ENCODE measurements around the gene CCDC192.

DNA sequence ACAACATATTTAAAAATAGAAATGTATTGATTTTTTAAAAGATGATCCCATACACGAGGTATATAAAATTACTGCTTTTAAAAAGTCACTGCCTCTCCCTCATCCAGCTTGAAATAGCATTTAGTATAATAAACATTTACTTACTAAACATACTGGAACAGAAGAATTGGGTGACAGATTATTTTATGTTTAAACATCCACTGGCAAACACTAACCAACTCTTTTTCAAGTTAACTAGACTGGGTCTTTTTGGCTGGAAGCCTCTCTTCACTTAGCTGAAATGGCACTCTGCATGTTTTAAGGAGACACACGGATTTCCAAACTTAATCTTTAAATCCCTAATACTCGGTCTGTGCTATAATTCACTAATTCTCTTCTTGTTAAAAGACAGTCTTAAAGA, 35.3 kb upstream of the CCDC192 start:
- TF ChIP-seq NR2C2 (IDR thresholded peaks at IDR 0.05; ENCODE audit: borderline replicate concordance, control insufficient read depth, insufficient read length, low read depth): no peak
- TF ChIP-seq, protein P1, sequence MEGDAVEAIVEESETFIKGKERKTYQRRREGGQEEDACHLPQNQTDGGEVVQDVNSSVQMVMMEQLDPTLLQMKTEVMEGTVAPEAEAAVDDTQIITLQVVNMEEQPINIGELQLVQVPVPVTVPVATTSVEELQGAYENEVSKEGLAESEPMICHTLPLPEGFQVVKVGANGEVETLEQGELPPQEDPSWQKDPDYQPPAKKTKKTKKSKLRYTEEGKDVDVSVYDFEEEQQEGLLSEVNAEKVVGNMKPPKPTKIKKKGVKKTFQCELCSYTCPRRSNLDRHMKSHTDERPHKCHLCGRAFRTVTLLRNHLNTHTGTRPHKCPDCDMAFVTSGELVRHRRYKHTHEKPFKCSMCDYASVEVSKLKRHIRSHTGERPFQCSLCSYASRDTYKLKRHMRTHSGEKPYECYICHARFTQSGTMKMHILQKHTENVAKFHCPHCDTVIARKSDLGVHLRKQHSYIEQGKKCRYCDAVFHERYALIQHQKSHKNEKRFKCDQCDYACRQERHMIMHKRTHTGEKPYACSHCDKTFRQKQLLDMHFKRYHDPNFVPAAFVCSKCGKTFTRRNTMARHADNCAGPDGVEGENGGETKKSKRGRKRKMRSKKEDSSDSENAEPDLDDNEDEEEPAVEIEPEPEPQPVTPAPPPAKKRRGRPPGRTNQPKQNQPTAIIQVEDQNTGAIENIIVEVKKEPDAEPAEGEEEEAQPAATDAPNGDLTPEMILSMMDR (IDR thresholded peaks at IDR 0.05 in 2 of 3, conservative IDR thresholded peaks at IDR 0.05 in 1 of 3; ENCODE audit: control insufficient read depth in 2 of 3, extremely low read depth in 1 of 3, insufficient read depth in 1 of 3, low read depth in 3 of 3, low read length in 3 of 3): no peak
- TF ChIP-seq, protein P2, sequence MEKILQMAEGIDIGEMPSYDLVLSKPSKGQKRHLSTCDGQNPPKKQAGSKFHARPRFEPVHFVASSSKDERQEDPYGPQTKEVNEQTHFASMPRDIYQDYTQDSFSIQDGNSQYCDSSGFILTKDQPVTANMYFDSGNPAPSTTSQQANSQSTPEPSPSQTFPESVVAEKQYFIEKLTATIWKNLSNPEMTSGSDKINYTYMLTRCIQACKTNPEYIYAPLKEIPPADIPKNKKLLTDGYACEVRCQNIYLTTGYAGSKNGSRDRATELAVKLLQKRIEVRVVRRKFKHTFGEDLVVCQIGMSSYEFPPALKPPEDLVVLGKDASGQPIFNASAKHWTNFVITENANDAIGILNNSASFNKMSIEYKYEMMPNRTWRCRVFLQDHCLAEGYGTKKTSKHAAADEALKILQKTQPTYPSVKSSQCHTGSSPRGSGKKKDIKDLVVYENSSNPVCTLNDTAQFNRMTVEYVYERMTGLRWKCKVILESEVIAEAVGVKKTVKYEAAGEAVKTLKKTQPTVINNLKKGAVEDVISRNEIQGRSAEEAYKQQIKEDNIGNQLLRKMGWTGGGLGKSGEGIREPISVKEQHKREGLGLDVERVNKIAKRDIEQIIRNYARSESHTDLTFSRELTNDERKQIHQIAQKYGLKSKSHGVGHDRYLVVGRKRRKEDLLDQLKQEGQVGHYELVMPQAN (conservative IDR thresholded peaks at IDR 0.05): no peak
- TF ChIP-seq, protein P3, sequence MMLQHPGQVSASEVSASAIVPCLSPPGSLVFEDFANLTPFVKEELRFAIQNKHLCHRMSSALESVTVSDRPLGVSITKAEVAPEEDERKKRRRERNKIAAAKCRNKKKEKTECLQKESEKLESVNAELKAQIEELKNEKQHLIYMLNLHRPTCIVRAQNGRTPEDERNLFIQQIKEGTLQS (IDR thresholded peaks at IDR 0.05; ENCODE audit: borderline replicate concordance, extremely low read depth, low read depth, low read length): no peak
- TF ChIP-seq, protein P4, sequence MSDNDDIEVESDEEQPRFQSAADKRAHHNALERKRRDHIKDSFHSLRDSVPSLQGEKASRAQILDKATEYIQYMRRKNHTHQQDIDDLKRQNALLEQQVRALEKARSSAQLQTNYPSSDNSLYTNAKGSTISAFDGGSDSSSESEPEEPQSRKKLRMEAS (IDR thresholded peaks at IDR 0.05; ENCODE audit: low read depth, low read length): no peak
- no peak for TF ChIP-seq MYC (IDR thresholded peaks at IDR 0.05; ENCODE audit: insufficient read depth, insufficient read length, insufficient replicate concordance, low read length, severe bottlenecking)
- TF ChIP-seq, protein P5, sequence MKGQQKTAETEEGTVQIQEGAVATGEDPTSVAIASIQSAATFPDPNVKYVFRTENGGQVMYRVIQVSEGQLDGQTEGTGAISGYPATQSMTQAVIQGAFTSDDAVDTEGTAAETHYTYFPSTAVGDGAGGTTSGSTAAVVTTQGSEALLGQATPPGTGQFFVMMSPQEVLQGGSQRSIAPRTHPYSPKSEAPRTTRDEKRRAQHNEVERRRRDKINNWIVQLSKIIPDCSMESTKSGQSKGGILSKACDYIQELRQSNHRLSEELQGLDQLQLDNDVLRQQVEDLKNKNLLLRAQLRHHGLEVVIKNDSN (IDR thresholded peaks at IDR 0.05; ENCODE audit: borderline replicate concordance, extremely low read length, insufficient read depth, low read depth, low read length): no peak
- no peak for TF ChIP-seq ZNF217 (IDR thresholded peaks at IDR 0.05)
- no peak for TF ChIP-seq RAD21 (IDR thresholded peaks at IDR 0.05; ENCODE audit: insufficient read depth, low read depth, low read length)
- TF ChIP-seq NFIC (IDR thresholded peaks at IDR 0.05; ENCODE audit: low read depth, low read length): no peak
- TF ChIP-seq STAT1 (conservative IDR thresholded peaks at IDR 0.05): no peak
- TF ChIP-seq POLR2AphosphoS5 (IDR thresholded peaks at IDR 0.05; ENCODE audit: low read length): no peak
- TF ChIP-seq MEF2B (IDR thresholded peaks at IDR 0.05; ENCODE audit: partially characterized antibody, poor library complexity, severe bottlenecking): no peak
- no peak for TF ChIP-seq POLR2A (IDR thresholded peaks at IDR 0.05; ENCODE audit: low read depth, low read length)

Data from GM12878 (cell line).